HepG2 (cell line): Measurements from ENCODE around the gene CCDC18. TPM values are rescaled to one million over a fixed set of nuclear protein-coding genes. Genes with fewer than 3 reads are reported as not detected.
A peak's percentile ranks its signal among the peaks of the same experiment; 100 is the strongest.

Experiments used
- ATF7-NPFF ChIP-seq: sonication (generic); formaldehyde crosslinking; IDR thresholded peaks from 2 replicates; pipeline ENCODE4 v1.8.1; 2023; ENCODE audit warnings: mild to moderate bottlenecking, low read depth, missing genetic modification reagents, moderate library complexity
- DMAP1 ChIP-seq: IDR thresholded peaks from 2 replicates; pipeline ENCODE4 v1.6.1; 2016
- ELF3 ChIP-seq: IDR thresholded peaks from 2 replicates; pipeline ENCODE4 v1.6.1; 2016; ENCODE audit warnings: missing genetic modification reagents, missing compliant biosample characterization
- GATAD1 ChIP-seq: IDR thresholded peaks from 2 replicates; pipeline ENCODE4 v1.6.1; 2016; ENCODE audit warnings: missing genetic modification reagents, missing compliant biosample characterization
- HNRNPLL ChIP-seq: fragments of 200-400 bp; formaldehyde crosslinking; IDR thresholded peaks from 2 replicates; pipeline ENCODE4 v1.6.1; 2017; ENCODE audit warnings: mild to moderate bottlenecking, low read depth, low read length; ENCODE audit not compliant: poor library complexity, severe bottlenecking
- ISL2 ChIP-seq: sonication (generic); formaldehyde crosslinking; IDR thresholded peaks from 2 replicates; pipeline ENCODE4 v1.5.0; 2020; ENCODE audit warnings: missing genetic modification reagents
- JUNB ChIP-seq: sonication (generic); formaldehyde crosslinking; IDR thresholded peaks from 2 replicates; pipeline ENCODE4 v1.8.0; 2022; ENCODE audit warnings: missing genetic modification reagents, mild to moderate bottlenecking, borderline replicate concordance
- KAT8 ChIP-seq: IDR thresholded peaks from 2 replicates; pipeline ENCODE4 v1.6.1; 2016; ENCODE audit warnings: missing genetic modification reagents, missing compliant biosample characterization
- KDM5B ChIP-seq: sonication (generic); formaldehyde crosslinking; IDR thresholded peaks from 2 replicates; pipeline ENCODE4 v1.4.0; 2020; ENCODE audit warnings: missing genetic modification reagents, mild to moderate bottlenecking, borderline replicate concordance
- MAX ChIP-seq: IDR thresholded peaks from 2 replicates; pipeline ENCODE4 v1.6.1; 2012; ENCODE audit warnings: inconsistent platforms
- MED1 ChIP-seq: sonication (generic); formaldehyde crosslinking; IDR thresholded peaks from 2 replicates; pipeline ENCODE4 v1.4.0; 2020; ENCODE audit warnings: missing genetic modification reagents
- NFIB ChIP-seq: sonication (generic); formaldehyde crosslinking; IDR thresholded peaks from 2 replicates; pipeline ENCODE4 v1.9.0; 2021; ENCODE audit warnings: missing genetic modification reagents, mild to moderate bottlenecking, borderline replicate concordance
- POLR2AphosphoS5 ChIP-seq: IDR thresholded peaks from 2 replicates; pipeline ENCODE4 v1.6.1; 2012; ENCODE audit warnings: low read depth, low read length
- SMAD3 ChIP-seq: sonication (generic); formaldehyde crosslinking; IDR thresholded peaks from 2 replicates; pipeline ENCODE4 v1.4.0; 2020; ENCODE audit warnings: missing genetic modification reagents
- TBX2 ChIP-seq: sonication (generic); formaldehyde crosslinking; IDR thresholded peaks from 2 replicates; pipeline ENCODE4 v1.5.0; 2020; ENCODE audit warnings: missing genetic modification reagents, mild to moderate bottlenecking, borderline replicate concordance
- THAP11 ChIP-seq: IDR thresholded peaks from 2 replicates; pipeline ENCODE4 v1.6.1; 2016; ENCODE audit warnings: missing biosample characterization, missing genetic modification reagents
- ZKSCAN1 ChIP-seq: fragments of 150-350 bp; IDR thresholded peaks from 2 replicates; pipeline ENCODE4 v1.6.1; 2014; ENCODE audit warnings: low read length
- ZNF160 ChIP-seq: sonication (generic); formaldehyde crosslinking; IDR thresholded peaks from 2 replicates; pipeline ENCODE4 v1.8.0; 2022; ENCODE audit warnings: mild to moderate bottlenecking, inconsistent platforms, missing genetic modification reagents
- ZNF704 ChIP-seq: sonication (generic); formaldehyde crosslinking; IDR thresholded peaks from 2 replicates; pipeline ENCODE4 v1.8.1; 2023; ENCODE audit warnings: mild to moderate bottlenecking, inconsistent platforms, moderate library complexity, missing genetic modification reagents, borderline replicate concordance
- ZSCAN22 ChIP-seq: sonication (generic); formaldehyde crosslinking; IDR thresholded peaks from 2 replicates; pipeline ENCODE4 v1.4.0; 2020; ENCODE audit warnings: mild to moderate bottlenecking, missing genetic modification reagents
- polyA plus RNA-seq, 8 experiments: library from polyadenylated mRNA; depleted of rRNA in 3 of 8; stranded (reverse) in 7 of 8; unstranded in 1 of 8; fragments of >200 nt; fragmentation: Illumina TruSeq in 4 of 8; extraction: Trizol in 4 of 8; gene quantifications; 2 replicates each; pipeline versions ENCODE4 v1.2.1 to v1.2.3, GENCODE V29; 2011 to 2016; ENCODE audit warnings: low read depth in 4 of 8, missing spikeins in 1 of 8, mixed read lengths in 1 of 8; ENCODE audit not compliant: insufficient read depth in 1 of 8
- total RNA-seq, 5 experiments: library from RNA; depleted of rRNA; stranded (reverse); fragments of >200 nt; fragmentation: Illumina TruSeq; extraction: Trizol; gene quantifications; 2 replicates each; pipeline ENCODE4 v1.2.3, GENCODE V29; 2016; ENCODE audit warnings: low read depth in 1 of 5
- TF ChIP-seq, protein P1 (sequence below): IDR thresholded peaks from 2 replicates; pipeline ENCODE4 v1.6.1; 2016; ENCODE audit warnings: missing genetic modification reagents, missing compliant biosample characterization
- TF ChIP-seq, protein P2 (sequence below): sonication (generic); formaldehyde crosslinking; IDR thresholded peaks from 2 replicates; pipeline ENCODE4 v1.5.0; 2020; ENCODE audit warnings: mild to moderate bottlenecking, missing genetic modification reagents, borderline replicate concordance

The CCDC18 gene
- total and polyA plus RNA-seq, 2 of the 13 experiments (the other 11 are each of a cell fraction or from before 2014, with no cell fraction given), result 1.9 to 18.4 TPM

DNA sequence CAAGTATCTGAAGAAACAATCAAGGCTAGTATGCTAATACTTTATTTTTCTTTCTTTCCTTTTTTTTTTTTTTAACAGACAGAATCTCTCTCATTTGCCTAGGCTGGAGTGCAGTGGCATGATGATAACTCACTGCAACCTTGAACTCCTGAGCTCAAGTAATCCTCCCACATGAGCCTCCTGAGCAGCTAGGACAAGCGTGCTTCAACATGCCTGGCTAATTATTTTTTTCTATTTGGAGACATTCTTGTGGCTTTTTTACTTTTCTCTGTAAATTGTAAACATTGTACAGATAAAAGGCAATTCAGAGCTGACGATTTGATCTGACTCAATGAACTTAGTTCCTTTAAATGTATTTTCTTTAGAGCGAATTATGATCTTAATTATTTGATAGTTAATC is 41.4 kb downstream of the CCDC18 start (continued):
- TF ChIP-seq KDM5B (no peak), TBX2 (CRISPR knock-in tag) (peak; percentile 42; the same call in 1 of the 2 replicates), ZKSCAN1 (no peak), ELF3 (CRISPR knock-in tag) (peak; percentile 20; the same call in 1 of the 2 replicates), ATF7-NPFF (no peak), ZSCAN22 (no peak), HNRNPLL (no peak), ISL2 (CRISPR knock-in tag) (peak; percentile 65; the same call in 1 of the 2 replicates), MAX (peak; percentile 59), GATAD1 (CRISPR knock-in tag) (0 out of 2 replicates have a peak, but pooled peaks have one; percentile 23), DMAP1 (CRISPR knock-in tag) (0 out of 2 replicates have a peak, but pooled peaks have one; percentile 43), SMAD3 (CRISPR knock-in tag) (0 out of 2 replicates have a peak, but pooled peaks have one; percentile 21), NFIB (CRISPR knock-in tag) (no peak), ZNF704 (CRISPR knock-in tag) (no peak), MED1 (peak; percentile 81; the same call in 1 of the 2 replicates), THAP11 (CRISPR knock-in tag) (peak; percentile 38; the same call in 1 of the 2 replicates), POLR2AphosphoS5 (no peak), KAT8 (CRISPR knock-in tag) (0 out of 2 replicates have a peak, but pooled peaks have one; percentile 45), JUNB (CRISPR knock-in tag) (no peak), ZNF160 (no peak)
- TF ChIP-seq, protein P1, sequence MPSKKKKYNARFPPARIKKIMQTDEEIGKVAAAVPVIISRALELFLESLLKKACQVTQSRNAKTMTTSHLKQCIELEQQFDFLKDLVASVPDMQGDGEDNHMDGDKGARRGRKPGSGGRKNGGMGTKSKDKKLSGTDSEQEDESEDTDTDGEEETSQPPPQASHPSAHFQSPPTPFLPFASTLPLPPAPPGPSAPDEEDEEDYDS (CRISPR knock-in tag), result no peak
- TF ChIP-seq, protein P2, sequence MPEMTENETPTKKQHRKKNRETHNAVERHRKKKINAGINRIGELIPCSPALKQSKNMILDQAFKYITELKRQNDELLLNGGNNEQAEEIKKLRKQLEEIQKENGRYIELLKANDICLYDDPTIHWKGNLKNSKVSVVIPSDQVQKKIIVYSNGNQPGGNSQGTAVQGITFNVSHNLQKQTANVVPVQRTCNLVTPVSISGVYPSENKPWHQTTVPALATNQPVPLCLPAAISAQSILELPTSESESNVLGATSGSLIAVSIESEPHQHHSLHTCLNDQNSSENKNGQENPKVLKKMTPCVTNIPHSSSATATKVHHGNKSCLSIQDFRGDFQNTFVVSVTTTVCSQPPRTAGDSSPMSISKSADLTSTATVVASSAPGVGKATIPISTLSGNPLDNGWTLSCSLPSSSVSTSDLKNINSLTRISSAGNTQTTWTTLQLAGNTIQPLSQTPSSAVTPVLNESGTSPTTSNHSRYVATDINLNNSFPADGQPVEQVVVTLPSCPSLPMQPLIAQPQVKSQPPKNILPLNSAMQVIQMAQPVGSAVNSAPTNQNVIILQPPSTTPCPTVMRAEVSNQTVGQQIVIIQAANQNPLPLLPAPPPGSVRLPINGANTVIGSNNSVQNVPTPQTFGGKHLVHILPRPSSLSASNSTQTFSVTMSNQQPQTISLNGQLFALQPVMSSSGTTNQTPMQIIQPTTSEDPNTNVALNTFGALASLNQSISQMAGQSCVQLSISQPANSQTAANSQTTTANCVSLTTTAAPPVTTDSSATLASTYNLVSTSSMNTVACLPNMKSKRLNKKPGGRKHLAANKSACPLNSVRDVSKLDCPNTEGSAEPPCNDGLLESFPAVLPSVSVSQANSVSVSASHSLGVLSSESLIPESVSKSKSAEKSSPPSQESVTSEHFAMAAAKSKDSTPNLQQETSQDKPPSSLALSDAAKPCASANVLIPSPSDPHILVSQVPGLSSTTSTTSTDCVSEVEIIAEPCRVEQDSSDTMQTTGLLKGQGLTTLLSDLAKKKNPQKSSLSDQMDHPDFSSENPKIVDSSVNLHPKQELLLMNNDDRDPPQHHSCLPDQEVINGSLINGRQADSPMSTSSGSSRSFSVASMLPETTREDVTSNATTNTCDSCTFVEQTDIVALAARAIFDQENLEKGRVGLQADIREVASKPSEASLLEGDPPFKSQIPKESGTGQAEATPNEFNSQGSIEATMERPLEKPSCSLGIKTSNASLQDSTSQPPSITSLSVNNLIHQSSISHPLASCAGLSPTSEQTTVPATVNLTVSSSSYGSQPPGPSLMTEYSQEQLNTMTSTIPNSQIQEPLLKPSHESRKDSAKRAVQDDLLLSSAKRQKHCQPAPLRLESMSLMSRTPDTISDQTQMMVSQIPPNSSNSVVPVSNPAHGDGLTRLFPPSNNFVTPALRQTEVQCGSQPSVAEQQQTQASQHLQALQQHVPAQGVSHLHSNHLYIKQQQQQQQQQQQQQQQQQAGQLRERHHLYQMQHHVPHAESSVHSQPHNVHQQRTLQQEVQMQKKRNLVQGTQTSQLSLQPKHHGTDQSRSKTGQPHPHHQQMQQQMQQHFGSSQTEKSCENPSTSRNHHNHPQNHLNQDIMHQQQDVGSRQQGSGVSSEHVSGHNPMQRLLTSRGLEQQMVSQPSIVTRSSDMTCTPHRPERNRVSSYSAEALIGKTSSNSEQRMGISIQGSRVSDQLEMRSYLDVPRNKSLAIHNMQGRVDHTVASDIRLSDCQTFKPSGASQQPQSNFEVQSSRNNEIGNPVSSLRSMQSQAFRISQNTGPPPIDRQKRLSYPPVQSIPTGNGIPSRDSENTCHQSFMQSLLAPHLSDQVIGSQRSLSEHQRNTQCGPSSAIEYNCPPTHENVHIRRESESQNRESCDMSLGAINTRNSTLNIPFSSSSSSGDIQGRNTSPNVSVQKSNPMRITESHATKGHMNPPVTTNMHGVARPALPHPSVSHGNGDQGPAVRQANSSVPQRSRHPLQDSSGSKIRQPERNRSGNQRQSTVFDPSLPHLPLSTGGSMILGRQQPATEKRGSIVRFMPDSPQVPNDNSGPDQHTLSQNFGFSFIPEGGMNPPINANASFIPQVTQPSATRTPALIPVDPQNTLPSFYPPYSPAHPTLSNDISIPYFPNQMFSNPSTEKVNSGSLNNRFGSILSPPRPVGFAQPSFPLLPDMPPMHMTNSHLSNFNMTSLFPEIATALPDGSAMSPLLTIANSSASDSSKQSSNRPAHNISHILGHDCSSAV, result no peak
